H9 (cell line): ENCODE data around the gene ZNF557. TPM values are rescaled to one million over a fixed set of nuclear protein-coding genes. Genes with fewer than 3 reads are reported as not detected.
"Not testable (repeated sequence)": the region's sequence is repeated elsewhere in the genome, so short reads cannot be mapped to it uniquely, and the experiment has no call there.

Experiments
- DNase-seq: peaks from one replicate; pipeline ENCODE4 v3.0.0-alpha.2; 2017
- H2AFZ ChIP-seq: one replicate; pipeline ENCODE4 v1.6.1; 2013; ENCODE audit warnings: mild to moderate bottlenecking, low read length, control low read depth, moderate library complexity
- H2AK5ac ChIP-seq: 2 replicates; pipeline ENCODE4 v1.6.1; 2013; ENCODE audit warnings: low read length, control low read depth, mixed read lengths; ENCODE audit not compliant: insufficient read length
- H2BK120ac ChIP-seq: one replicate; pipeline ENCODE4 v1.6.1; 2013; ENCODE audit warnings: low read depth, mild to moderate bottlenecking, low read length, control low read depth, inconsistent platforms; ENCODE audit not compliant: poor library complexity, severe bottlenecking
- H2BK12ac ChIP-seq: 2 replicates; pipeline ENCODE4 v1.6.1; 2013; ENCODE audit warnings: low read length, control low read depth, mixed read lengths, low read depth; ENCODE audit not compliant: insufficient read length
- H2BK15ac ChIP-seq: 2 replicates; pipeline ENCODE4 v1.6.1; 2013; ENCODE audit warnings: low read depth, low read length, control low read depth
- H2BK20ac ChIP-seq: one replicate; pipeline ENCODE4 v1.6.1; 2013; ENCODE audit warnings: low read depth, mild to moderate bottlenecking, low read length, control low read depth, inconsistent platforms; ENCODE audit not compliant: poor library complexity, severe bottlenecking
- H2BK5ac ChIP-seq: 2 replicates; pipeline ENCODE4 v1.6.1; 2013; ENCODE audit warnings: low read length, control low read depth, mixed read lengths; ENCODE audit not compliant: insufficient read length
- H3K14ac ChIP-seq: 2 replicates; pipeline ENCODE4 v1.6.1; 2013; ENCODE audit warnings: low read length, control low read depth; ENCODE audit not compliant: insufficient read depth
- H3K18ac ChIP-seq: 2 replicates; pipeline ENCODE4 v1.6.1; 2013; ENCODE audit warnings: low read depth, mild to moderate bottlenecking, mixed read lengths, low read length, control low read depth; ENCODE audit not compliant: insufficient read length
- H3K23ac ChIP-seq: 2 replicates; pipeline ENCODE4 v1.6.1; 2013; ENCODE audit warnings: low read length, control low read depth, mixed read lengths, low read depth; ENCODE audit not compliant: insufficient read length
- H3K23me2 ChIP-seq: 2 replicates; pipeline ENCODE4 v1.6.1; 2013; ENCODE audit warnings: low read depth, mild to moderate bottlenecking, mixed read lengths, low read length, control low read depth; ENCODE audit not compliant: insufficient read length, poor library complexity, severe bottlenecking
- H3K27ac ChIP-seq: 2 replicates; pipeline ENCODE4 v1.5.1; 2013; ENCODE audit warnings: low read length, control low read depth, mixed read lengths, low read depth; ENCODE audit not compliant: insufficient read length
- H3K27me3 ChIP-seq: 2 replicates; pipeline ENCODE4 v1.6.1; 2013; ENCODE audit warnings: low read length, control low read depth, inconsistent platforms; ENCODE audit not compliant: insufficient read depth
- H3K4ac ChIP-seq: 2 replicates; pipeline ENCODE4 v1.6.1; 2013; ENCODE audit warnings: low read depth, mild to moderate bottlenecking, control low read depth, inconsistent platforms, low read length, moderate library complexity
- H3K4me1 ChIP-seq: 2 replicates; pipeline ENCODE4 v1.6.1; 2013; ENCODE audit warnings: low read length, control low read depth, inconsistent platforms; ENCODE audit not compliant: insufficient read depth
- H3K4me2 ChIP-seq: 2 replicates; pipeline ENCODE4 v1.6.1; 2013; ENCODE audit warnings: low read length, control low read depth, mixed read lengths; ENCODE audit not compliant: insufficient read length, insufficient read depth
- H3K56ac ChIP-seq: 2 replicates; pipeline ENCODE4 v1.6.1; 2013; ENCODE audit warnings: low read depth, mild to moderate bottlenecking, mixed read lengths, low read length, control low read depth; ENCODE audit not compliant: insufficient read length
- H3K79me1 ChIP-seq: 2 replicates; pipeline ENCODE4 v1.6.1; 2013; ENCODE audit warnings: low read depth, mild to moderate bottlenecking, moderate library complexity, low read length, control low read depth, inconsistent platforms; ENCODE audit not compliant: insufficient read depth, poor library complexity, severe bottlenecking
- H3K79me2 ChIP-seq: 2 replicates; pipeline ENCODE4 v1.6.1; 2013; ENCODE audit warnings: low read length, control low read depth, inconsistent platforms; ENCODE audit not compliant: insufficient read depth
- H3K9ac ChIP-seq: 2 replicates; pipeline ENCODE4 v1.6.1; 2013; ENCODE audit warnings: low read length, control low read depth, mixed read lengths; ENCODE audit not compliant: insufficient read length; ENCODE audit errors: extremely low read depth
- H3K9me3 ChIP-seq: one replicate; pipeline ENCODE4 v1.6.1; 2013; ENCODE audit warnings: low read depth, low read length, inconsistent platforms; ENCODE audit not compliant: control insufficient read depth
- H3T11ph ChIP-seq: one replicate; pipeline ENCODE4 v1.6.1; 2013; ENCODE audit warnings: mild to moderate bottlenecking, low read length, control low read depth, inconsistent platforms
- H4K20me1 ChIP-seq: one replicate; pipeline ENCODE4 v1.6.1; 2013; ENCODE audit not compliant: control insufficient read depth, insufficient read length, insufficient read depth
- H4K5ac ChIP-seq: 2 replicates; pipeline ENCODE4 v1.6.1; 2013; ENCODE audit warnings: low read depth, mild to moderate bottlenecking, mixed read lengths, low read length, control low read depth; ENCODE audit not compliant: insufficient read length
- H4K8ac ChIP-seq: replicated peaks from 2 replicates; pipeline ENCODE4 v1.6.1; 2013; ENCODE audit warnings: low read length, control low read depth, mixed read lengths, low read depth; ENCODE audit not compliant: insufficient read length
- H4K91ac ChIP-seq: 2 replicates; pipeline ENCODE4 v1.6.1; 2013; ENCODE audit warnings: low read depth, mild to moderate bottlenecking, moderate library complexity, mixed read lengths, low read length, control low read depth; ENCODE audit not compliant: insufficient read length
- H3K27ac Mint-ChIP-seq, 3 experiments: 2 replicates in 2 of 3; 3 replicates in 1 of 3; pipeline ENCODE4 v1.8.0; 2020 to 2021; ENCODE audit warnings: mixed read lengths in 3 of 3, mild to moderate bottlenecking in 1 of 3, moderate library complexity in 1 of 3
- H3K27me3 Mint-ChIP-seq: 2 replicates; pipeline ENCODE4 v1.8.0; 2021; ENCODE audit warnings: low read depth, mild to moderate bottlenecking, moderate library complexity, mixed read lengths
- H3K36me3 Mint-ChIP-seq, 3 experiments: 2 replicates in 2 of 3; 3 replicates in 1 of 3; pipeline ENCODE4 v1.8.0; 2020 to 2021; ENCODE audit warnings: low read depth in 3 of 3, mixed read lengths in 3 of 3; ENCODE audit not compliant: insufficient read depth in 1 of 3
- H3K4me1 Mint-ChIP-seq, 2 experiments: 2 replicates each; pipeline ENCODE4 v1.8.0; 2020; ENCODE audit warnings: mixed read lengths in 2 of 2
- H3K4me3 Mint-ChIP-seq, 2 experiments: 2 replicates in 1 of 2; 3 replicates in 1 of 2; pipeline ENCODE4 v1.8.0; 2020 to 2021; ENCODE audit warnings: mild to moderate bottlenecking in 2 of 2, mixed read lengths in 2 of 2, moderate library complexity in 1 of 2
- H3K9me3 Mint-ChIP-seq, 2 experiments: 2 replicates in 1 of 2; 3 replicates in 1 of 2; pipeline ENCODE4 v1.8.0; 2020; ENCODE audit warnings: mild to moderate bottlenecking in 2 of 2, mixed read lengths in 2 of 2, moderate library complexity in 1 of 2
- WGBS: extraction: QIAGEN DNeasy Blood & Tissue Kit; methylation state at CpG from one replicate; pipeline ENCODE4 v1.1.7; 2013; ENCODE audit warnings: missing lambda C conversion rate, low lambda C conversion rate, mixed read lengths; ENCODE audit not compliant: insufficient read length; ENCODE audit errors: extremely low coverage; 5-methylcytosine and 5-hydroxymethylcytosine counted together
- long read RNA-seq: library from polyadenylated mRNA; unstranded; transcript quantifications from one replicate; pipeline ENCODE4 v2.0.0, GENCODE V29; 2020
- total RNA-seq: library from RNA; stranded (reverse); gene quantifications from 2 replicates; pipeline ENCODE4 v1.2.1, GENCODE V29; 2021
- TF ChIP-seq, protein P1 (sequence below): fragments of 200-600 bp; sonication (generic); conservative IDR thresholded peaks from 3 replicates; pipeline ENCODE4 v1.8.0; 2021; ENCODE audit warnings: antibody characterized with exemption, mild to moderate bottlenecking

Gene ZNF557
- total RNA-seq = 10.9 and 12.2 TPM in 2 replicates
- long read RNA-seq, full-length matches to known transcripts = 41 of 49 reads
- long read RNA-seq, partial matches to known transcripts = 0 of 49 reads
- long read RNA-seq, other reads (novel, unspliced or antisense) = 8 of 49 reads

DNA sequence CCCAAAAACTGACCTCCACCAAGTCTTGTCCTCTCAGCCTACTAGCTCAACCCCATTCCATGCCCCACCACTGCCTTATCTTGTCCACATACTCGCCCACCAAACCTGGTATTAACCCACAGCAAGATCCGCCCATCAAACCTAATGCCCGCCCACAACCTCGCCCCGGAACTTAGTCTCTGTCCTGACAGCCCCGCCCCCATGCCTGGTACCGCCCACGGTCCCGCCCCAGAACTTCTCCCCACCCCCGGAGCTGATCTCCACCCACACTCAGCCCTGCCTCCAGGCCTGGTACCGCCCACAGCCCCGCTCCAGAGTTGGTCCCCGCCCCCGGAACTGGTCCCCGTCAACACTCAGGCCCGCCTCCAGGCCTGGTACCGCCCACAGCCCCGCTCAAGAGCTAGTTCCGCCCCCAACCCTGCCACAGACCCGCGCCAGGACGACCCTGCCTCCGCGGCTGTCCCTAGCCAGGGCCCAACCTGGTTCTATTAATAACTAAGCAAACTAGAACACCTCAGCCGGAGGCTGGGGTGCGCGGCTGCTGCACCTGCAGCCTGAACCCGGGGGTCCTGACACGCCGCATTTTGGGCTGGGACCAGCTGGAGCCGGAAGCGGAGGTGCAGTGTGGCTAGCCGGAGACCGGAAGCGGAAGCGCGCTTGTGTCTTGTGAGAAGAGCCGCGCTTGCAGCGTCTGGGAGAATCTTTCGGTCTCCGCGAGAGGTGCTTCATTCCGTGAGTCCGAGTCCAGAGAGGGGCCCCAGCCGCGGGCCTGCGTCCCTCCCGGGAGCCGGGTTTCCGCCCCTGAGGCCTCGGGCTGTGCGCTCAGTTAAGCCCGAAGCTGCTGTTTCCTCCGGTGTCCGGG, at the start of gene ZNF557:
ZNF557 (plus strand) TSS at position 662 of the 862 bp plus-strand sequence. CDS start 5,372 bp downstream, outside the sequence.
- peak within 1 kb of the TSS; percentile 71 for H3K9ac ChIP-seq
- H4K91ac ChIP-seq = no peak within 1 kb of the TSS
- no peak within 1 kb of the TSS for H2BK15ac ChIP-seq
- no peak within 1 kb of the TSS for H2BK12ac ChIP-seq
- H2AFZ ChIP-seq = peak within 1 kb of the TSS; percentile 99
- no peaks in the 10 kb centered on the region for H3K9me3 ChIP-seq
- DNase-seq = peak; percentile 97
- peak within 1 kb of the TSS; percentile 93 for H3K18ac ChIP-seq
- no peaks in the 10 kb centered on the region for H3K79me2 ChIP-seq
- H3K79me1 ChIP-seq = no peaks in the 10 kb centered on the region
- H3K56ac ChIP-seq = no peak within 1 kb of the TSS
- no peak within 1 kb of the TSS for H3K4ac ChIP-seq
- peak within 1 kb of the TSS; percentile 77 for H3K4me2 ChIP-seq
- H3K4me3 Mint-ChIP-seq = peak within 1 kb of the TSS; percentile 91 to 94
- no peaks in the 10 kb centered on the region for H3K27me3 Mint-ChIP-seq
- no peaks in the 10 kb centered on the region for H3K4me1 ChIP-seq
- H3K36me3 Mint-ChIP-seq = peaks cover 27 to 37% (median 28%) of the 10 kb centered on the region in 3 experiments
- H2AK5ac ChIP-seq = no peak within 1 kb of the TSS
- no CpG with 5 or more reads among the region's 56 CpGs for WGBS
- peak within 1 kb of the TSS; percentile 94 for H2BK120ac ChIP-seq
- no peaks in the 10 kb centered on the region for H4K20me1 ChIP-seq
- H3K27ac ChIP-seq = no peak within 1 kb of the TSS
- no peaks in the 10 kb centered on the region for H3K27me3 ChIP-seq
- no peak within 1 kb of the TSS for H3K23ac ChIP-seq
- peaks cover 34 to 39% of the 10 kb centered on the region in 2 experiments for H3K9me3 Mint-ChIP-seq
- peak within 1 kb of the TSS; percentile 92 for H3K14ac ChIP-seq
- H2BK20ac ChIP-seq = no peak within 1 kb of the TSS
- no peak within 1 kb of the TSS for H2BK5ac ChIP-seq
- H3K27ac Mint-ChIP-seq = peak within 1 kb of the TSS; percentile 85 to 88 (median 86); a peak in 4 of 7 replicates
- peaks cover 0 to 3% of the 10 kb centered on the region in 2 experiments; a peak in 2 of 4 replicates for H3K4me1 Mint-ChIP-seq
- H4K5ac ChIP-seq = no peak within 1 kb of the TSS
- no peak within 1 kb of the TSS for H4K8ac ChIP-seq
- TF ChIP-seq, protein P1, sequence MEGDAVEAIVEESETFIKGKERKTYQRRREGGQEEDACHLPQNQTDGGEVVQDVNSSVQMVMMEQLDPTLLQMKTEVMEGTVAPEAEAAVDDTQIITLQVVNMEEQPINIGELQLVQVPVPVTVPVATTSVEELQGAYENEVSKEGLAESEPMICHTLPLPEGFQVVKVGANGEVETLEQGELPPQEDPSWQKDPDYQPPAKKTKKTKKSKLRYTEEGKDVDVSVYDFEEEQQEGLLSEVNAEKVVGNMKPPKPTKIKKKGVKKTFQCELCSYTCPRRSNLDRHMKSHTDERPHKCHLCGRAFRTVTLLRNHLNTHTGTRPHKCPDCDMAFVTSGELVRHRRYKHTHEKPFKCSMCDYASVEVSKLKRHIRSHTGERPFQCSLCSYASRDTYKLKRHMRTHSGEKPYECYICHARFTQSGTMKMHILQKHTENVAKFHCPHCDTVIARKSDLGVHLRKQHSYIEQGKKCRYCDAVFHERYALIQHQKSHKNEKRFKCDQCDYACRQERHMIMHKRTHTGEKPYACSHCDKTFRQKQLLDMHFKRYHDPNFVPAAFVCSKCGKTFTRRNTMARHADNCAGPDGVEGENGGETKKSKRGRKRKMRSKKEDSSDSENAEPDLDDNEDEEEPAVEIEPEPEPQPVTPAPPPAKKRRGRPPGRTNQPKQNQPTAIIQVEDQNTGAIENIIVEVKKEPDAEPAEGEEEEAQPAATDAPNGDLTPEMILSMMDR = no peak
- no peak within 1 kb of the TSS for H3T11ph ChIP-seq
- H3K23me2 ChIP-seq = peaks cover 7% of the 10 kb centered on the region

DNA sequence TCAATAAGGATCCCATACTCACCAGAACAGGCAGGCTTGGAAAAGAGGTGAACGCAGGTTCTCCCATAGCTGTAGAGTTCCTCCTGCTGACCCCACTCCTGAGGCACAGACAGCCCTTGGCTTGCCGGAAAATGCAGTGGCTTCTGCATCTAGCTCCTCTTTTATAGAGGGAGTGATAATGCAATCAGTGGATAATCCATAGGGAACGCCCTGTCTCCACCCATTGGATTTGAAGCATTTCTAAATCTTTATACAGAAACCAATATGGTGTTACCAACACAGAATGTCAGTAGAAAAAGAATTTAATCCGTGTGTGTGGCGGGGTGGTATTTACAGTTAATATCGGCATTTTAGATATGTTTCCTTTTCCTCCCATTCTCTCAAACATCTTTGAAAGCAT, 48.2 kb upstream of the ZNF557 start, which contains the start of gene MBD3L2B:
MBD3L2B (minus strand) TSS at position 101 of the 400 bp plus-strand sequence; CDS start at position 67, 34 bp downstream.
- not testable (repeated sequence) for H2AFZ ChIP-seq, H4K5ac ChIP-seq, H4K20me1 ChIP-seq, H3K27me3 Mint-ChIP-seq, H3K18ac ChIP-seq, H2BK15ac ChIP-seq, H3K4me1 ChIP-seq, H3K56ac ChIP-seq, H2BK5ac ChIP-seq, H2BK12ac ChIP-seq, H3K9me3 ChIP-seq, H3K9ac ChIP-seq, H3K23me2 ChIP-seq, H4K8ac ChIP-seq, H3K27me3 ChIP-seq, H3K27ac Mint-ChIP-seq, H3K4me1 Mint-ChIP-seq, H3K79me1 ChIP-seq, H3K4me2 ChIP-seq, H3K4me3 Mint-ChIP-seq, H3K79me2 ChIP-seq, H3K4ac ChIP-seq, H3K23ac ChIP-seq, DNase-seq, H3T11ph ChIP-seq, H2BK20ac ChIP-seq, H3K27ac ChIP-seq, H2AK5ac ChIP-seq, H3K36me3 Mint-ChIP-seq, H2BK120ac ChIP-seq, H3K14ac ChIP-seq, H4K91ac ChIP-seq
- no CpG with 5 or more reads among the region's 6 CpGs for WGBS
- peaks cover 24 to 26% of the 10 kb centered on the region in 2 experiments for H3K9me3 Mint-ChIP-seq
